Activated T-cell treated with anti-CD3 and anti-CD28 coated beads, Interleukin-2, amount 50 U/mL, for 4 hours (primary cell): ENCODE measurements around the gene DIAPH2. TPM values are rescaled to one million over a fixed set of nuclear protein-coding genes. Genes with fewer than 3 reads are reported as not detected.

ENCODE experiments used
- ATAC-seq, 2 donors: fragments of 200-7000 bp; cut with Tn5 transposase; one replicate each; pipeline ENCODE4 v1.10.0; 2021
- DNase-seq: peaks from one replicate; pipeline ENCODE4 v3.0.0-alpha.2; 2020
- H3K27me3 Mint-ChIP-seq: one replicate; pipeline ENCODE4 v1.8.0; 2021; ENCODE audit warnings: low read depth, mixed read lengths
- H3K36me3 Mint-ChIP-seq: one replicate; pipeline ENCODE4 v1.8.0; 2022; ENCODE audit warnings: mixed read lengths; ENCODE audit not compliant: insufficient read depth
- H3K4me1 Mint-ChIP-seq: one replicate; pipeline ENCODE4 v1.8.0; 2021; ENCODE audit warnings: low read depth, mixed read lengths
- H3K4me3 Mint-ChIP-seq: one replicate; pipeline ENCODE4 v1.8.0; 2021; ENCODE audit warnings: mild to moderate bottlenecking, moderate library complexity, mixed read lengths
- H3K9me3 Mint-ChIP-seq: one replicate; pipeline ENCODE4 v1.8.0; 2021; ENCODE audit warnings: mixed read lengths
- total RNA-seq, 3 donors: library from RNA; stranded (reverse); gene quantifications; one replicate each; pipeline ENCODE4 v1.2.1, GENCODE V29; 2021

Gene DIAPH2
- total RNA-seq, 3 donors from 2014 or later: 4.4 to 4.8 (median 4.4) TPM

DNA sequence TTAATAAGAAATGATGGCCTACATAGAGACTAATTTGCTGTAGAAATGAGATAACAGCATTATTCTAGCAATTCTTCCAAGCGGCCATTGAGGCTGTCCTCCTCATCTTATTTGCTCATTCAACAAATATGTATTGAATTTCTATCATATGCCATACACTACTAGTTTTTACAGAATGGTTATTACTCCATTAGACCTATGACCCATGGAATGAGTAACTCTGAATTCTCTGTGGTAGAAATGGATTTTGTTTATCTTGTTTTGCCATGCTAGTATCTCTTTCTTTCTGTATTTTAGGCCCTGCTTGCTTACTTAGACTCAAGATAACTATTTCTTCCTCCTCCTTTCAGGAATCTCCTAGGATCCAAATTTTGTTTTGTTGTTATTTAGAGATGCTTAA, 302.6 kb downstream of the DIAPH2 start:
- H3K4me3 Mint-ChIP-seq: no peak overlapping the region
- H3K27me3 Mint-ChIP-seq: no peaks in the 10 kb centered on the region
- H3K9me3 Mint-ChIP-seq: no peaks in the 10 kb centered on the region
- no peaks in the 10 kb centered on the region for H3K4me1 Mint-ChIP-seq
- H3K36me3 Mint-ChIP-seq: peaks cover 2% of the 10 kb centered on the region
- ATAC-seq (no peak), DNase-seq (no peak)

DNA sequence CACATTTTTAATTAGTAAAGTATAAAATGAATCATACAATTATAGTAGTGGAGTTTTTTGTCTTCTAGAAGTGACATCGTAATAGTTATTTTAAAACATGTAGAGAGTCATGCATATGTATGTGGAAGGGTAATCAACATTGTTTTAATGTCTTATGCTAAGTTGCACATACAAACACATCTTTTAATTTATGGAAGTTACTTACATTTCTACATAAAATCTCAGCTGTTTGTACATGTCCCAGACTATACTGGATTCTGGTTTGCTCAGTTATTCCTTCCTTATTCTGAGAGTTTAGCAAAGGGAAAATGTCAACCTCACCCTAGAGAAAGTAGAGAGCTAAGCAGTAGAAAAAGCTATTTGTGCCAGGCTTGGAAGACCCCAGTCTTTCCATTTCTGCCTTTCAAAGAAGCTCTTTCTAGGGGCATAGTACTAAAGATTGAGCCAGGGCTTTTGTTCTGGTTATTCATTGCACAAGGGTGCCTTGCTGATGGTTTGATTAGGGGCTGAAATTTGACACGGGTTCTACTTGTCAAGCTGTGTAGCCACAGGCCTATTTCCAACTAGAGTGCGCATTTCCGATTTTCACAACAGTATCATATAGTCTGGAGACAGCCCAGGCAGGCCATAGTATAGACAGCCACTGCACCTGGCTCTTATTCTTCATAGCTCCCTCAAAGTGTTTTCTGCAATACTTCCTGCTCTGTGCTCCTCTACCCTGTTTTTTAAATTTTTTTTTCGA, 305.4 kb downstream of the DIAPH2 start:
- ATAC-seq (no peak), DNase-seq (no peak)
- Mint-ChIP-seq H3K27me3 (no peaks in the 10 kb centered on the region), H3K4me3 (no peak overlapping the region), H3K9me3 (no peaks in the 10 kb centered on the region), H3K4me1 (no peaks in the 10 kb centered on the region), H3K36me3 (peaks cover 12% of the 10 kb centered on the region)

DNA sequence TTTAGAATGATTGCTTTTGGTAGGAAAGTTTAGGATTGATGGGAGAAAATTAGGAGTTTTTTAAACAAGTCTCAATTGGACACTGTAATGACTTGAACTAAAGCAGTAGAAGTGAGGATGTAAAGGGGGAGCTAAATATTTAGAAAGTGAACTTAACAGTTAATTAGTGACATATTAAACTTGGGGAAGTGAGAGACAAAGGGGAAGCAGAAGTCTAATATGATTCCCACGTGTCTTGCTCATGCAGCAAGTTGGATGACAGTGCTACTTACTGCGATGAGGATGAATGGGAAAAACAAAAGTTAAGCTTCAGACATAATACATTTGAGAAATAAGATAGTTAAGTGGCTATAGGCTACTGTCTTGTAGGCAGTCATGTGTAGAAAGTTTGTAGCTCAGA, 309.5 kb downstream of the DIAPH2 start:
- no peak for DNase-seq
- no peaks in the 10 kb centered on the region for H3K9me3 Mint-ChIP-seq
- peaks cover 11% of the 10 kb centered on the region for H3K36me3 Mint-ChIP-seq
- no peak overlapping the region for H3K4me3 Mint-ChIP-seq
- no peaks in the 10 kb centered on the region for H3K4me1 Mint-ChIP-seq
- H3K27me3 Mint-ChIP-seq: no peaks in the 10 kb centered on the region
- no peak for ATAC-seq

DNA sequence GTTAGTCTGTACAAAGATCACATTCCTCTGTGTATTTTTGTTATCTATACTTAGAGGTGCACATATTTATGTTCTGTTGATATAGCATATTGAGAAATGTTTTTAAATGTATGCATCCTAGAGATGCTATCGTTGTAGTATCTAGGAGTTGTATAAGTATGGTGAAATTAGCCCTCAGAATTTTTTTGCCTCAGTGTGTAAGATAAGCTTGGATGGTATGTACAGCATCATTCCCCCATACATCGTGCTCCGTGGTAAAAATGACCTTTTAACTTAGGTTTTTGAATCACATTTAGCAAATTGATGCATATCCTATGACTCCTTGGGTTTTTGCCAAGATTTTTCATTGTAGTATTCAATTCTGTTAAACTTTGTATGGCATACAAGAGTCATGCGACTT, 312.6 kb downstream of the DIAPH2 start:
- DNase-seq (no peak), ATAC-seq (no peak)
- no peaks in the 10 kb centered on the region for H3K27me3 Mint-ChIP-seq
- H3K4me3 Mint-ChIP-seq: no peak overlapping the region
- no peaks in the 10 kb centered on the region for H3K4me1 Mint-ChIP-seq
- no peaks in the 10 kb centered on the region for H3K9me3 Mint-ChIP-seq
- H3K36me3 Mint-ChIP-seq: peaks cover 11% of the 10 kb centered on the region

DNA sequence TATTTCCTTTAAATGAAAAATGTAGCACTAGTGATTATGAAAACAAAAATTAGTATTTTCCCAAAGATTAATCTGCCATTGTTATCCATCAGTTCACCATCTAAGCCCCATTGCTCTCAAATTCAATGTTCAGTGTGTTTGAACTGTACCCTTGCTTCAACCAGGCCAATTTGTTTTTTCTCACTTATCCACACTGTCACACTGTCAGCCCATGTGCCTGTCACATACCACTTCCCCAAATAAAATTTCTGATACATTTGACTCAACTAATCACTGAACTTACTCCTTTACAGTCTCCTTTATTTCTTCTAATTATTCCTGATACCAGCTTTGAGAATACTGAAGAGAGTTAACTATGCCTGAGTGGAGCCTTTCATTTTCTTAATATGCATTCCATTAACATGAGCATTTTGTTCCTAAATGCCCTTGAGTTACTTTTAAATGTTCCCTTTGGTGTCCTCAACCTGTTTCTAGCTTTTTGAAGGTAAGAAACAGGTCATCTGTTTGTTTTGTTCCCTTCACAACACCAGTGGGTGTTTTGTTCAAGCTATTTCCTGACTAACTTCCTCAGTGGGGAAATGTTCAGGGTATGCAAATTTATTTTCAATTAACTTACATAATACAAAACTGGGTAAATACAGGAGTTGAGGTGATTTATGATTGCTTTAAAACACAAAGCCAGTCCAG, 316.2 kb downstream of the DIAPH2 start:
- Mint-ChIP-seq H3K4me3 (no peak overlapping the region), H3K27me3 (no peaks in the 10 kb centered on the region), H3K4me1 (no peaks in the 10 kb centered on the region), H3K9me3 (peaks cover 4% of the 10 kb centered on the region), H3K36me3 (peaks cover 3% of the 10 kb centered on the region)
- no peak for ATAC-seq
- no peak for DNase-seq

DNA sequence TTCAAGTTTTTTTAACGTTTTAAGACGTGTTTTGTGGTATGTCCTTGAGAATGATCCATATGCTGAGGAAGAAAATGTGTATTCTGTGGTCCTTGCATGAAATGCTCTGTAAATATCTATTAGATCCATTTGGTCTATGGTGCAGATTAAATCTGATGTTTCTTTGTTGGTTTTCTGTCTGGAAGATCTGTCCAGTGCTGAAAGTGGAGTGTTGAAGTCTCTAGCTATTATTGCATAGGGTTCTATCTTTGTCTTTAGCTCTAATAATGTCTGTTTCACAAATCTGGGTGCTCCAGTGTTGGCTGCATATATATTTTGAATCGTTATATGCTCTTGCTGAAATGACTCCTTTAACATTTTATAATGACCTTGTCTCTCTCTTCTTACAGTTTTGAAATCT, 321.5 kb downstream of the DIAPH2 start:
- peaks cover 3% of the 10 kb centered on the region for H3K36me3 Mint-ChIP-seq
- no peaks in the 10 kb centered on the region for H3K27me3 Mint-ChIP-seq
- H3K9me3 Mint-ChIP-seq: peaks cover 4% of the 10 kb centered on the region
- no peak for DNase-seq
- peaks cover 1% of the 10 kb centered on the region for H3K4me1 Mint-ChIP-seq
- no peak for ATAC-seq
- no peak overlapping the region for H3K4me3 Mint-ChIP-seq

DNA sequence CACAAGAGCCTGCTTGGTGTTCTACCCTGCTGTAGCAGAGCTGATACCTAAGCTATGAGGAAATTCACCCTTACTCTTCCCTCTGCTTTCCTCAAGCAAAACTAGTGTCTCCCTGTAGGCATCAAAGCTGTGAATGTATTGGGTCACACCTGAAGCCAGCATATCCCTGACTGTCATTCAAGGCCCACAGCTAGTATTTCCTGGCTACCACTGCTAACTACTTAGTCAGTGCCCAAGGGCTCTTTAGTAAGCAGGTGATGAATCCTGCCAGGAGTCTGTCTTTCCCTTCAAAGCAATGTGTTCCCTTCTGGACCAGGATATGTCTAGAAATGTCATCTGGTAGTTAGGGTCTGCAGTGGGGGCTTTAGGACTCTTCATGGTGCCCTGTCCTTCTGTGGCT, 324.7 kb downstream of the DIAPH2 start:
- Mint-ChIP-seq H3K27me3 (no peaks in the 10 kb centered on the region), H3K4me1 (peaks cover 1% of the 10 kb centered on the region), H3K9me3 (no peaks in the 10 kb centered on the region), H3K36me3 (no peaks in the 10 kb centered on the region), H3K4me3 (no peak overlapping the region)
- no peak for ATAC-seq
- no peak for DNase-seq

DNA sequence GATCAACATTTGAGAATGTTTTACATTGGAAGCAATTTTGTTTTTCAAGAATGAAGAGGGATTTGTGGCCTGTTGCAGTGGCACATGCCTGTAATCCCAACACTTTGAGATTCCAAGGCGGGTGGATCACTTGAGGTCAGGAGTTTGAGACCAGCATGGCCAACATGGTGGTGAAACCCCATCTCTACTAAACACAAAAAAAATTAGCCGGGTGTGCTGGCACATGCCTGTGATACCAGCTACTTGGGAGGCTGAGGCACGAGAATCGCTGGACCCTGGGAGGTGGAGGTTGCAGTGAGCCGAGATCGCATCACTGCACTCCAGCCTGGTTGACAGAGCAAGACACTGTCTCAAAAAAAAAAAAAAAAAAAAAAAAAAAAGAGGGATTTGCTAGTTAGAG, 326.9 kb downstream of the DIAPH2 start:
- H3K36me3 Mint-ChIP-seq: no peaks in the 10 kb centered on the region
- no peak for ATAC-seq
- no peak overlapping the region for H3K4me3 Mint-ChIP-seq
- H3K4me1 Mint-ChIP-seq: peaks cover 1% of the 10 kb centered on the region
- H3K9me3 Mint-ChIP-seq: no peaks in the 10 kb centered on the region
- no peaks in the 10 kb centered on the region for H3K27me3 Mint-ChIP-seq
- DNase-seq: no peak

DNA sequence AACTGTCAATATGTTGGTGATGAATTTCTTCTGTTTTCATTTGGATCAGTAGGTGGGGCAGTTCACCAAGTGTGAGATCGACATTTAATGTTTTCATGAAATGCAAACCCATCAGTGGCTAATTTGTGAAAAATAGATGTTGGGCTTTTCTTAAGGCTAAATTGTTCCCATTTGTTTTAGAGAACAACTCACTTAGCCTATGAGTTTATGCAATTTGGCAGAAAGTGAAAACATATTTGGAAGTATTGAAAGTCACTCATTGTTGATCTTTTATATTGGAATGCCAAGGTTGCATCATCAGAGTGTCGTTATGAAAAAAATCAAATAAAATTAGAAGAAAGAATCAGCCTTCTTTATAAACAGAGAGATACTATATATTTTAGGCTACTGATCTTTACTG, 331.5 kb downstream of the DIAPH2 start:
- ATAC-seq (no peak), DNase-seq (no peak)
- H3K36me3 Mint-ChIP-seq: no peaks in the 10 kb centered on the region
- no peaks in the 10 kb centered on the region for H3K9me3 Mint-ChIP-seq
- H3K4me3 Mint-ChIP-seq: no peak overlapping the region
- no peaks in the 10 kb centered on the region for H3K4me1 Mint-ChIP-seq
- H3K27me3 Mint-ChIP-seq: no peaks in the 10 kb centered on the region

DNA sequence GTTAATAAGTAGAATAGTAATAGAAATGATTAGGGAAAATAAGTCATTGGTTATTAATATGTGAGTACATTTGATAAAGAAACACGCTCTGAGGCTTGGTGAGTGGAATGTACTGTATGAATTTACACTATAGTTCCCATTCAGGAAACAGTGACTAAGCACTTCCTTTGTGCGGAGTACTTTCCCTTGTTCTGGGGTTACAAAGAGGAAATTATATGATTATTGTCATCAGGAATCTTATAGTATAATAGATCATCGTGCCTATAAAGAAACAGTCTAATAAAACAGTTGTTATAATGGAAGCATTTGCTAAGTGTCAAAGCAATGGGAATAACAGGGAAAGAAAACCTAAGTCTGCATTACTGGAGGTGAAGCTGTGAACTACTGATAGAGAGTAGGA, 337.0 kb downstream of the DIAPH2 start:
- H3K27me3 Mint-ChIP-seq: no peaks in the 10 kb centered on the region
- no peaks in the 10 kb centered on the region for H3K9me3 Mint-ChIP-seq
- no peak overlapping the region for H3K4me3 Mint-ChIP-seq
- ATAC-seq: no peak
- no peaks in the 10 kb centered on the region for H3K36me3 Mint-ChIP-seq
- H3K4me1 Mint-ChIP-seq: no peaks in the 10 kb centered on the region
- DNase-seq: no peak

DNA sequence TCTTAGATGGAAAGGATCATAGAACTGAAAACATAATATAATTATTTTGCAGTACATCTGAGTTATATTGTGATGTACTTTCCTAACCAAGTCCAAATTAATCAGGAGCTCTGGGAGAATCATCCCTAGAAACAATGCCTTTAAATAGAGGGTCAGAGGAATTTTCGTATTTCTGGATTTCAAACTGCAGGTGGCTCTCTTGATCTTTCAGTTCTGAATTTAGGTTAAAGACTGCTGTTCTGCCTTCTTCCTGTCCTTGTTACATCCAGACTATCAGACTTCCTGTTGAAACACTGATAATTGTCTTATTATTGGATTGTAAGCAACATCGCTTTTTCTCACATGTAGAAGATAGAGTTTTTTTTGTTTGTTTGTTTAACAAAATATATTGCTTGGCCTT, 341.8 kb downstream of the DIAPH2 start:
- no peak for DNase-seq
- ATAC-seq: no peak
- Mint-ChIP-seq H3K9me3 (no peaks in the 10 kb centered on the region), H3K36me3 (no peaks in the 10 kb centered on the region), H3K4me3 (no peak overlapping the region), H3K27me3 (no peaks in the 10 kb centered on the region), H3K4me1 (no peaks in the 10 kb centered on the region)

DNA sequence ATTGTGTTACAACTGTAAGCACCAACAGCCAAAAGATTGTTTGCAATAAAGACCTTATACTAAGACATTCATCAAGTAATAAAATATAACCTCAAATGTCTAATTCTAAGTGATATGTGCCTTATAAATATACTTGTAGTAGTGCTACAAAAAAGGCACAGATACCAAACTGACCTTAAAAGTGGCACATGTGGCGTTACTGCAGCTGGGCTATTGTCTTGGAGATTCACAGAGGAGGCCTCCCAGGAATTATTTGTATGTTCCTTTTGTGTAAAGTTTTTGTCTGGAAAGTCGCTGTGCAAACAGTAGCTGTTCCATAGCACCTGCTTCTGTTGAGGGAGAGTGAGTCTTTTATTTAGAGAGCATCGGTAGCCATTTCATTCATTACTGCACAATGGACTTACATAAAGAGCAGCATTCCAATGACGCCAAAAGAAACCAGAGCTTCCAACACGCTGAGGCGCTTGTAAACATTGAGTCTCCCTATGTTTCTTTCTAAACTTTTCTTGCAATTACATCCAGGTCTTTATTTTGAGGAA, 342.8 kb downstream of the DIAPH2 start:
- H3K27me3 Mint-ChIP-seq: no peaks in the 10 kb centered on the region
- H3K36me3 Mint-ChIP-seq: no peaks in the 10 kb centered on the region
- no peaks in the 10 kb centered on the region for H3K9me3 Mint-ChIP-seq
- no peaks in the 10 kb centered on the region for H3K4me1 Mint-ChIP-seq
- no peak for ATAC-seq
- no peak overlapping the region for H3K4me3 Mint-ChIP-seq
- no peak for DNase-seq

DNA sequence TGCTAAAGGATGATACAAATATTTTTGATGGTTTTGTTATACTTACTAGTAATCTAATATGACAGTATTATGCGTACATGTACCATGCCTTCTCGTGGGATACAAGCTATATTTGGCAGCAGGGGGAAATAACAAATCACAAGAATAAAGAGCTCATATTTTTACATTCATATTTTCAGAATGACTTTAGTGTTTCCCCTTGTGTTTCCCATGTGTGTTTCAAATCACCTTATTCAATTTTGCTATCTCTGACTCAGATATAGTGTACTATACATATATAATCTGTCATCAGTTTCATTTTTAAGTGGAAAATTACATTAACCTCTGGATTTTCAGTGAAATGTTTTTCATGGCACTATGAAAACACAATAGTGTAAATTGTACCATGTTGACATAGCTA, 345.8 kb downstream of the DIAPH2 start:
- Mint-ChIP-seq H3K36me3 (no peaks in the 10 kb centered on the region), H3K9me3 (no peaks in the 10 kb centered on the region), H3K4me1 (no peaks in the 10 kb centered on the region), H3K27me3 (no peaks in the 10 kb centered on the region), H3K4me3 (no peak overlapping the region)
- ATAC-seq (peak; percentile 27 to 63), DNase-seq (no peak)

DNA sequence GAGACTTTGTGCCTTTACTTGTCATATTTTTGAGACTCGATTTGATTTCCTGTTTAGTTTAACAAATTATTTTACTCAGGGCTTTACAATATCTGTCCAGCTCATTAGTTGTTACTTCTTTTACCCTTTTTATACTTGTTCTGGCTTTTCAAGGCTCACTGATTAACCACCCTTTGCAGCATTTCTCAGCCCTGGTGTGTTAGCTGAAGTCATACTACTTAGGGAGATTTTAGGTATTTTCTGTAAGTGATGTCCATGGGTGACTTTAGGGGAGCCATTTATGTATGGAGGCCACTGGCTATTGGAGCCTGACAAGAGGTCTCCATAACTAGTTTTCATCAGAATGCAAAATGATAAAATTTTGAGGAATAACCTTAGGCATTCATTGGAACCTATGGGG, 346.3 kb downstream of the DIAPH2 start:
- ATAC-seq (no peak), DNase-seq (no peak)
- H3K4me1 Mint-ChIP-seq: no peaks in the 10 kb centered on the region
- no peaks in the 10 kb centered on the region for H3K9me3 Mint-ChIP-seq
- H3K4me3 Mint-ChIP-seq: no peak overlapping the region
- H3K36me3 Mint-ChIP-seq: no peaks in the 10 kb centered on the region
- no peaks in the 10 kb centered on the region for H3K27me3 Mint-ChIP-seq

DNA sequence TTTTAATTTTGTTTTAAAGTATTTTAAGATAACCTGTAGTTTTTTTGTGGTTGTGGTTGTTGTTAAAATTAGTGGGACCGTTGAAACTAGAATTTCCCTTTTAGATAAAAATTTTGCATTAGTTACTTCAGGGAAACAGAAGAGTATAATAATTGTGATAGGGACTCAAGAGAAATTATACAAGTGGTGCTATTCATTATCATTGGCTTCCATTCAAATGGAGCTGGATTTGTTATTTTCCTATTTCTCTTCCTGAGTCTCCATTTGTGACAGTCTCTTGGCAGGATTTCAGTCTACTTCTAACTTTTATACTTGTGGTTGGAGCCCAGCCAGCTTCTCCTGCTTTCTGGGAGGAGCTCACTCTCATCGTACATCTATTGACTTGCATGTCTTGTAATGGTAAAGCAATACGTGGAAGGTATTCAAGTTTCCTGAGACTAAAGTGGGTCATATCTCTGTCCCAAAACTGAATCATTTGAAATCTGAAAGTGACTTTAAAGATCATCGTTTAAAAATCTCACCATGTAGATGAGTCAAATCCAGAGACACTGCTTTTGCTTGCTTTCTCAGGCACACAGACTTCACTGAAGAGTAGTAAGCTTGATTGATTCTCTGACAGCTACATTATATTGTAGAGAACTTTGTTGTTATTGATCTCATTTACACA, 354.9 kb downstream of the DIAPH2 start:
- no peak overlapping the region for H3K4me3 Mint-ChIP-seq
- ATAC-seq: peak; percentile 55 to 78
- no peak for DNase-seq
- H3K4me1 Mint-ChIP-seq: peaks cover 9% of the 10 kb centered on the region
- H3K9me3 Mint-ChIP-seq: no peaks in the 10 kb centered on the region
- no peaks in the 10 kb centered on the region for H3K36me3 Mint-ChIP-seq
- H3K27me3 Mint-ChIP-seq: no peaks in the 10 kb centered on the region
